Effector memory CD4-positive, alpha-beta T cell (primary cell): ENCODE results near the gene NPAT.
"Not testable (repeated sequence)": the region's sequence is repeated elsewhere in the genome, so short reads cannot be mapped to it uniquely, and the experiment has no call there.

Experiments used
- DNase-seq, 3 donors: peaks; one replicate each; pipeline ENCODE4 v3.0.0-alpha.2; 2020
- H3K27ac ChIP-seq: 2 replicates; pipeline ENCODE4 v1.7.0; 2013; ENCODE audit warnings: mild to moderate bottlenecking, low read length, moderate library complexity; ENCODE audit not compliant: insufficient read depth, poor library complexity, severe bottlenecking
- H3K27me3 ChIP-seq: replicated peaks from 2 replicates; pipeline ENCODE4 v1.7.0; 2013; ENCODE audit warnings: mild to moderate bottlenecking, low read length; ENCODE audit not compliant: insufficient read depth, control insufficient read depth, poor library complexity, severe bottlenecking
- H3K36me3 ChIP-seq: 2 replicates; pipeline ENCODE4 v1.7.0; 2013; ENCODE audit warnings: mild to moderate bottlenecking, low read length, moderate library complexity; ENCODE audit not compliant: control insufficient read depth, insufficient read depth
- H3K4me1 ChIP-seq: 2 replicates; pipeline ENCODE4 v1.7.0; 2013; ENCODE audit warnings: low read length, mild to moderate bottlenecking; ENCODE audit not compliant: control insufficient read depth, insufficient read depth, poor library complexity, severe bottlenecking
- H3K4me3 ChIP-seq: 2 replicates; pipeline ENCODE4 v1.7.0; 2013; ENCODE audit warnings: low read length, low read depth, mild to moderate bottlenecking; ENCODE audit not compliant: insufficient read depth, poor library complexity, severe bottlenecking
- H3K9me3 ChIP-seq: 2 replicates; pipeline ENCODE4 v1.7.0; 2013; ENCODE audit warnings: mild to moderate bottlenecking, low read length, moderate library complexity; ENCODE audit not compliant: control insufficient read depth

Gene NPAT

DNA sequence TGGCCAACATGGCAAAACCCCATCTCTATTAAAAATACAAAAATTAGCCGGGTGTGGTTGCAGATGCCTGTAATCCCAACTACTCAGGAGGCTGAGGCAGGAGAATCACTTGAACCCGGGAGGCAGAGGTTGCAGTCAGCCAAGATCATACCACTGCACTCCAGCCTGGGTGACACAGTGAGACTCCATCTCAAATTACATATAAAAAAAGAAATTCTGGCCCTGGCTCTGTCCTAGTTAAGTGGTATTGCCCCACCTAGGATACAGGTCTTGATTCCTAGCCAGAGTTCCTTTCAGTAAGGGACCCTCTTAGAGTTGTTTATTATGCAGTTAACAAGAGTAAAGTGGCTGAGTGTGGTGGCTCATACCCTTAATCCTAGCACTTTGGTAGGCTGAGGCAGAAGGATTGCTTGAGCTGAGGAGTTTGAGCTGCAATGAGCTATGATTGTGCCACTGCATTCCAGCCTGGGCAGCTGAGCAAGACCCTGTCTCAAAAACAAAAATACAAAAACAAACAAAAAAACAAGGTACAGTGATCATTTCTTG lies 89.4 kb downstream of the NPAT start:
- DNase-seq, H3K27me3 ChIP-seq, H3K4me1 ChIP-seq, H3K9me3 ChIP-seq, H3K27ac ChIP-seq, H3K4me3 ChIP-seq: not testable (repeated sequence)
- peaks cover 12% of the 10 kb centered on the region for H3K36me3 ChIP-seq

DNA sequence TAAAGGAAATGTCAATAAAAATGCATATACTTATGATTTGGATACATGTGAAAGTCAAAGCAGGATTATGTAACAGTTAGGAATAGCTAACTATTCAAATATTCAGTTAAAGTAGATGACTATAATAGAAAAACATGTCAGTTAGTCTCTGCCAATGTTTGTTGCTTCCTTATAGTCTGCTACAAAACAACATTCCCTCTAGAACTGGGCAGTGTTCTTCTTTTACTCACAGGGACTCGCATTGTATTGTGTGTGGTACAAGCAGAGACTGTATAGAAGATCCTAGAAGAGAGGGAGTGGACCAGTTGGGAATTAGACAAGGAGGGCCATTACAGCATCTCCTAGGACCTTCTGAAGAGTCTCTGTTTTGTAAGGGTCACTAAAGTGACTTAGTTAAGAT lies 90.4 kb downstream of the NPAT start:
- Histone ChIP-seq H3K27me3 (no peaks in the 10 kb centered on the region), H3K36me3 (peaks cover 10% of the 10 kb centered on the region), H3K27ac (no peak overlapping the region), H3K4me1 (no peaks in the 10 kb centered on the region), H3K4me3 (no peak overlapping the region), H3K9me3 (no peaks in the 10 kb centered on the region)
- DNase-seq = no peak

DNA sequence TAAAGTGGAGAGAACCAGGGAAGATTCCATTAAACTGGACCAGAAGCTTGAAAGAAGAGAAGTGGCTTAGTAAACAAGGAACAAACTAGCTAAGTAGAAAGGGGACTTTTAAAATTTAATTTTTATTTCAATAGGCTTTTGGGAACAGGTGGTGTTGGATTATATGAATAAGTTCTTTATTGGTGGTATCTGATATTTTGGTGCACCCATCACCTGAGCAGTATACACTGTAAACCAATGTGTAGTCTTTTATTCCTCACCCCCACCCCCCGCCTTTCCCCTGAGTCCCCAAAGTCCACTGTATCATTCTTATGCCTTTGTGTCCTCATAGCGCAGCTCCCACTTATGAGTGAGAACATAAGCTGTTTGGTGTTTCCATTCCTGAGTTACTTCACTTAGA lies 93.7 kb downstream of the NPAT start:
- DNase-seq = no peak
- no peaks in the 10 kb centered on the region for H3K9me3 ChIP-seq
- H3K4me1 ChIP-seq = peaks cover 3% of the 10 kb centered on the region
- H3K27ac ChIP-seq = no peak overlapping the region
- peaks cover 8% of the 10 kb centered on the region for H3K36me3 ChIP-seq
- no peaks in the 10 kb centered on the region for H3K27me3 ChIP-seq
- no peak overlapping the region for H3K4me3 ChIP-seq

- no peaks in the 10 kb centered on the region for H3K27me3 ChIP-seq
- H3K36me3 ChIP-seq = no peaks in the 10 kb centered on the region
- H3K4me1 ChIP-seq = peaks cover 22% of the 10 kb centered on the region
- no peak overlapping the region for H3K27ac ChIP-seq
- no peak for DNase-seq
- no peak overlapping the region for H3K4me3 ChIP-seq
- no peaks in the 10 kb centered on the region for H3K9me3 ChIP-seq
Observed at GRCh38 chr11:108125096-108125495, 97.3 kb downstream of the NPAT start.

DNA sequence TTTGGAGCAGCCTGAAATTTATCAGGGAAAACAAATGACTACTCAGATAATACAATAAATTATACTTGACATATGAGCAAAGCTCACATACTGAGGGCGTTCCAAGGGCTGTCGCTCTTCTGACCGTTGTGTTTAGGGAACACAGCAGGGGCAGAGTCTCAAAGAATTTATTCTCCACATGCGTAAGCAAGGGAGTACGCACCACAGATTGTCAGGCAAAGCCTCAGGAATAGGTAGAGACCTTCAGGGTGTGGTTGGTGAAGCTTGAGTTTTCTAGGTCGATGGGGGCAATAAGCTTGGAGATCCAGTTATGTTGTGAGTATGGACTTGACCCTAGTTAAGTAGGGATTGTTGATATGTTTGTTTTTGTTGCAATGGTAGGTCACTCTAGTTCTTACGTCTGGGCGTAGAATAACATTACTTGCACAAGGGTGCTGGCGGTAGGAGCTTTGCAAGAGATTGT lies 100.2 kb downstream of the NPAT start:
- Histone ChIP-seq H3K36me3 (no peaks in the 10 kb centered on the region), H3K4me3 (peak overlapping the region; percentile 88), H3K4me1 (peaks cover 22% of the 10 kb centered on the region), H3K27me3 (no peaks in the 10 kb centered on the region), H3K9me3 (no peaks in the 10 kb centered on the region), H3K27ac (peak overlapping the region; percentile 70)
- DNase-seq = no peak

DNA sequence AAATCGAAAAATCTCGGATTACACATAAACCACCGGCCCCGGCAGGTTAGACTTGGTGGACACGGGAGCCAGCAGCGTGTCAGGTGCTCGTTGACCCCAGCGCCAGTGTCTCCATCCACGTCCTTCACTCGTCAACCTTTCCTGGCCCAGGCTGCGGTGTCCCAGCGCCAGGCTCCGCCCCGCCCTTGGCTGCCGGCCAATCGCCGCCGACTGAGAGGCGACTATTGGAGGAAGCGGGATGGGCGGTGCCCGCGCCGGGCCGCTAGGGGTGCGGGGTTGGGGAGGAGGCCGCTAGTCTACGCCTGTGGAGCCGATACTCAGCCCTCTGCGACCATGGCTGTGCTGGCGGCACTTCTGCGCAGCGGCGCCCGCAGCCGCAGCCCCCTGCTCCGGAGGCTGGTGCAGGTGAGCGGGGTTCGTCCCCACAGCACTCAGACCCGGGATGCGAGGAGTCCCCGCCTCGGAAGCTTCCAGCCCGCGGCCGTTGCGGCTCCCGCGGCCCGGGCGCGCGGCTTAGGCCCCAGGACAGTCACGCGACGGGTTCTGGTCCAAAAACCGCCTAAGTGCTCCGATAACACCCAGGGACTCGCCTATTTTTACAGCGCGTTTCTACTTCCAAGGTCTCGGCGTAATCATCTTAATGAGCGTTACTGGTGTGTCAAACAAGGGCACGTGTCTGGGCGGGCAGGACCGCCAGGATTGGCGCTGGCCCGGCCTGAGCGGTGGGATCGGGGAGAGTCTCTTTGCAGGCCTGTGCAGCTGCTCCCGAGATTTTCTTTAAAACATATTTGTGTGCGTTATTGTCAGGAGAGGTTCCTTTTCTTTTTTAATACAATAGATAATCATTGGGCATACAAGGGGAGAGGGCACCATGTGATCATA lies 100.9 kb downstream of the NPAT start, which contains the start of gene ACAT1:
Gene ACAT1, plus strand, starts transcription at position 294 of the 882 bp plus-strand sequence. Its CDS starts 40 bp downstream, at position 334.
- Histone ChIP-seq H3K36me3 (no peaks in the 10 kb centered on the region), H3K27me3 (no peaks in the 10 kb centered on the region), H3K9me3 (no peaks in the 10 kb centered on the region), H3K27ac (peak within 1 kb of the TSS; percentile 70), H3K4me1 (peaks cover 22% of the 10 kb centered on the region), H3K4me3 (peak within 1 kb of the TSS; percentile 88)
- DNase-seq = peak; percentile 90 to 94 (median 93)

- H3K4me1 ChIP-seq = peaks cover 22% of the 10 kb centered on the region
- DNase-seq, H3K36me3 ChIP-seq, H3K27me3 ChIP-seq, H3K9me3 ChIP-seq: not testable (repeated sequence)
- peak overlapping the region; percentile 88 for H3K4me3 ChIP-seq
- H3K27ac ChIP-seq = peak overlapping the region; percentile 70
Observed at GRCh38 chr11:108120936-108121273, 101.5 kb downstream of the NPAT start.

DNA sequence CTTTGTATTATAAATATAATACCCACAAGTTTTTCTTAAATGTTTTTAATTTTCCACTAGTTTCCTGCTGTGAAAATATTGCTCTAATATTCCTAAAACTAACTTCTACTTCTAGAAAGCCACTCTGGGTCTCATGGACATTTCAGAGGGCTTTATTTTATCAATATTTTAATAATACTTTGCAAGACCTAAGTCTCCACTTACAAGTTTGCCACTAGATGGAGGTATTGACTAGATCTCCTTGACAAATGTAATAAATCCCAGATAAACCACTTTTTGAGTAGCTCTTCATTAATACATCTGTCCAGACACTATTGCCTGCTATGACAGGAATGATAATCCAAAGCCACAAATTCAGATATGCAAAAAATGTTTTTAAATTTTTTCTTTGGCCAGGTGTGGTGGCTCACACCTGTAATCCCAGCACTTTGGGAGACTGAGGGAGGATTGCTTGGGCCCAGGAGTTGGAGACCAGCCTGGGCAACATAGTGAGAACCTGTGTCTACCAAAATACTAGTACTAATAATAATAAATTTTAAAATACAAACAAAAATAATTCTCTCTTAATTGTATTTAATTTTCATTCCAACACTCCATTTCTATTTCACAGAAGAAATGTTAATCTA lies 104.6 kb downstream of the NPAT start:
- DNase-seq = no peak
- no peak overlapping the region for H3K27ac ChIP-seq
- H3K9me3 ChIP-seq = no peaks in the 10 kb centered on the region
- no peak overlapping the region for H3K4me3 ChIP-seq
- H3K36me3 ChIP-seq = no peaks in the 10 kb centered on the region
- peaks cover 12% of the 10 kb centered on the region for H3K4me1 ChIP-seq
- no peaks in the 10 kb centered on the region for H3K27me3 ChIP-seq

GRCh38 chr11:108115500-108116140 lies 106.8 kb downstream of the NPAT start:
- Histone ChIP-seq H3K27ac (no peak overlapping the region), H3K27me3 (no peaks in the 10 kb centered on the region), H3K9me3 (no peaks in the 10 kb centered on the region), H3K4me1 (no peaks in the 10 kb centered on the region), H3K36me3 (no peaks in the 10 kb centered on the region), H3K4me3 (no peak overlapping the region)
- DNase-seq = no peak
